ENCODE data around the gene EQTN. TPM values are rescaled to one million over a fixed set of nuclear protein-coding genes. Genes with fewer than 3 reads are reported as not detected.

EQTN gene
- total RNA-seq: 0.32 TPM

DNA sequence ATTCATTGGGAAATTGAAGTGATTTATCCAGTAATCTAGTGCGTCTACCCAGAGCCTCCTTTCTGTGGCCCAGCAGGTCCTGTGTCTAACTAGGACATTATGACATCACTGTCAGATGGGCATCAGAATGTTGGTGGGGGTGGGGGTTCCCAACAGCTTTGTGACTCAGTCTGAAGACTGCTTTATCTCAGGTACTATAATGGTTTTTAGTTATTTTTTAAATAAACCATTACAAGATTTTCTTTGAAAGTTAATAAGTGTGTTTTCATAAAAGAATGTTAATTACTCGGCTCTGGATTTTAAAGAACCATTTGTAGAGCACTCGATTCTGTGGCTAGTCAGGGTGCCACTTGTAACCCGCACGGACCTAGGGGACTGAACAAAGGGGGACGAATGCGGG is at the start of gene EQTN:
TSS of gene EQTN (minus strand) at position 101 of the 400 bp plus-strand sequence. CDS start at position 6, 95 bp downstream.
- DNase-seq (ENCODE audit: low spot score): no peak

DNA sequence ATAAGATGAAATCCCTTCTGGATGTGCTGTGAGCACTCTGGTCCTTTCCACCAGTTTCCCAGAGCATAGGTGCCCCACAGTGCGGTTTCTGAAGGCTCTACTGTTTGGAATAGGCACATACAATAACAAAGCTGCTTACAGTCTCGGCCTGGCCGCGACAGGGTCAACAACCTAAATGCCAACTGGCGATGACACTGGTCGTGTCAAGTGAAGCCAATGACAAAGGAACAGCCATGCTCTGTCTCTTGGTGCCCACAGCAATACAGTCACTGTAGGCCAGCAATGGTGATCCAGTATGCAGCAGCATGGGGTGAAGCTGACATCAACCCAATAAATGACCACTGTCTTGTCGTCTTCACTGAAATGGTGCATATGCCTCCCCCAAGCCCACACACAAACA is 47.8 kb upstream of the EQTN start:
- DNase-seq (ENCODE audit: low spot score): no peak

DNA sequence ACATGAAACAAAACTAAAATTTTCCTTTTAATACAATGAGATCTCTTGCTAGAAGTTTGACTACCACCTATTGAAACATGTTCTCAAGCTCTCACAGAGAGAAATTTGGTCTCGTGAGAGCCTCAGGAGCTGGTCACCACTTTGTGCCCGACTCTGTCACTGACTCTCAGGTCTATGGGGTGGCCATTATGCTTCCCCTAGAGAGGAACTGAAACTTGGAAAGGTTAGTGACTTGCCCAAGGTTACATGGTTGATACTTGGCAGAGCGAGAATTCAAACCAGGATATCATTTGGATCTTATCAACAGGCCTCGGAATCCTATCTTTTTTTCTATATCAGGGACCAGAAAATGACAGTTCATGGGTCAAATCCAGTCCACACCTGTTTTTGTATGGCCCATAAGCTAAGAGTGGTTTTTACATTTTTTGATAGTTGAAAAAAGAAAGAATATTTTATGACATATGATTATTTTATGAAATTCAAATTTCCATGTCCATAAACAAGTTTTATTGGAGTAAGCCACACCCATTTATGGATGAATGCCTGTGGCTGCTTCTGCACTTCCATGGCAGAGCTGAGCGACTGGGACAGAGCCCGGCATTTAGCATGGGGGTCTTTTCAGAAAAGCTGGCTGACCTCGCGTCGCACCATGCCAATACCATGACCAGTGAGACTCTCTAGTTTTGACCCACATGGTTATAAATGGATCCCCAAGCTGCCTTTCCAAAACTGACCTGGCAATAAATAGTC is 44.8 kb upstream of the EQTN start:
- no peak for DNase-seq (ENCODE audit: low spot score)

DNA sequence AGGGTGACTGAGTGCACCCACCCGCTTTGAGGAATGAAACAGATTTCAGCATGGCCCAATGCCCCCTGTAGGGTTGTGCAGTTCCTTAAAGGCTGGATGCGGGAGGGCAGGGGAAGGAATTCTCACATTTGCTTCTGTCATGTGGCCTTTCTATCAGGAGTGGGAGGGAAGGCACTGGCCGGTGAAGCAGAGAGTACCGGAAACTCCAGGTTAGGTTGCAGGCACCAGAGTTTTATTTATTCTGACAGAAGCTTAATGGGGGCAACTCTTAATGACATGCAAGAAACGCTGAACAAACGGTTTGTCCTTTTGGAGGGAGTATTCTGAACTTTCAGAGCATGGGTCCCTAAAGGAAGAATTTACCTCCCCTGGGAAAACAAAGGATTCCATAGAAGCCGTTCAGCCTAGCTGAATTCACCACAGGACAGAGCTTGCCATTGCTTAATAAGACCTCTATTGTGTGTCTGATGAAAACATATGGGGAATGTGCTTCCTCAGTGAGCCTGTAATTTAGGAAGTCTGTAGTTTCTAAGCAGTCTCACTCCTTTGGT is 44.1 kb upstream of the EQTN start:
- DNase-seq (ENCODE audit: low spot score): no peak

DNA sequence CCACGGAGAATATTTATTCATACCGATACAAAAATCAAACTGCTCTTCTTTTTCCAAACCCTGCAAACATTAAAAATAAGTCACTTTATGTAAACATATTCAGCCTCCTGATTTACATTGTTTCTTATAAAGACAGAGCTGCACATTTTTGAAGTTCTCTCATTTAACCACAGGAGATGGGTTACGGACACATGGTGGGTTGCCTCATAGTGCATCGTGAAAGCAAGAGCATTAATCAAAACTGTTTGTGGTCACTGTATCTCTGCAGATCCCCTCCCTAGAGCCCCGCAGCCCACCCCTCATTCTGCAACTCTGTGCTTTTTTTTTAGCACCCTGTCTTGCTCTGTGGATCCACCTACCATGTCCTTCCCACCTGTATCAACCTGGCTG is 43.3 kb upstream of the EQTN start:
- DNase-seq (ENCODE audit: low spot score): no peak

DNA sequence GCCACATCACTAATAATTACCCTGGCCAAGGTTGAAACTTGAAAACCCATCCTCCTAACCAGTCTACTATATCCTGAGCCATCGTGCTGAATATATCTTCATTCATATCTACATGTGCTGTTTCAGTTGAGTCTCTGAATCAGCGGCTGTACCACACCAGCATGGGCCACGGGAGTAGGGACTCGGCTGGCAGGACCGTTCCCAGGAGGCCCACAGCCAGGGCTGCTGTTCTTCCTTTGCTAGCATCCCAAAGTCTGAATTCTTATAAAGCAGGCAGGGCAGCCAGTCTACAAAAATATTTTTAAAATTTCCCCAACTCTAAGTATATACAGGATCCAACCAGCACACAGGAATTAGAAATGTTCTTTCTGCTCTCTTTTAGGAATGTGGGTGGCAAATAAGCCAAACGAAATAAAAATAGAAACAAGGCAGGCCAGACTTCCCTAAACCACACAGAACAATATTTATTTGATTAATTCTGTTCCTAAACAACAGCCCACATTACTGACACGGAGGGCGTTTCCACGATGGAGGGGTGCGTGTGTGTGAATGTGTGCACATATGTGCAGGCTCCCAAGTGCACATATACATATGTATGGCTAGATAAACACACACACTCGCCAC is 42.8 kb upstream of the EQTN start:
- no peak for DNase-seq (ENCODE audit: low spot score)

DNA sequence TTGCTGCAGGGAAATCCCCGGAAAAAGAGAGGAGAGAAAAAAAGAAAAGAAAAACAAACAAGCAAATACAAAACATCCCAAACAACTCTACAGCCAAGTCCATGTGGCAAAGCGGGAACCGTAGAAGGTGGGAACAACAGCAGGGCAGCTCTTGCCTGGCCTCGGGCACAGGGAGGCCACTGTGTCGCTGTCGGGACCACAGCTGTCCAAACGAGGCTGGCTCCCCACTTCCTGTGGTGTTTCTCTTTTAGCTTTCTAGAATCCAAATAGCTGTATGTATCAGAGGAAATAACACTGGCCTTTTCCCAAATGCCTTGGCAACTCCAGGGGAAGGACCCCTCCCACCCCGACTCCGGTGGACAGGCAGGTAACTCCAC is 41.6 kb upstream of the EQTN start:
- no peak for DNase-seq (ENCODE audit: low spot score)

DNA sequence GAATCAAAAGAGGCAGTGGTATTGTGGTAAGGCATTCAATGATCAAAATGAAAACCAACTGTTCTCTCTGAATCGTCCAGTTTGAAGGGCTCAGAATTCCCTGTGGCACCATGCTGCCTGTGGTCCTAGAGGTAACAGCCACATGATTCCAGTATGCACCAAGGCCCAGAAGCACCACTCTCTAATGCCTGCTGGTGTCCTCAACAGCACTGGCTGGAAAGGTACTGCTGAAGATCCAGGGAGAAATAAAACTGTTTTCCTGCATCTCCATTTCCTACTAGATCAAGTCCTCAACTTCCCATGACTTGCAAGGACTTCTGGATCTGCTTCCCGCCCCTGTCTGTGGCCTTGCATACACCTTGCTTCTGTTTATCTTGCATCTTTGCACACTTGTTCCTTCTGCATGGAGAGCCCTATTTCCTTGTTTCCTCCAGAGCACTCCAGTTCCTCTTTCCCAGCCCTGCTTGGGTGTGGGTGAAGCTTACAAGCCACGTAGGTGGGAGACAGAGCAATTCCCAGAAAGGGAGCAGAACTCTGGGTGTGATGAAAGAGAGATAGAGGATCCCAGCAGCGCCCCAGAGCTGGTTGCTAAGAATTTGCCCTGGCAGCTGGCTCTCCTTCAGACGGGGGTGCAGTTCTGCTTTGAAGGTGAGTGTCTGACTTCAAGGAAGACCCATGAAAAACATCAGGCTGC is 41.0 kb upstream of the EQTN start:
- no peak for DNase-seq (ENCODE audit: low spot score)

DNA sequence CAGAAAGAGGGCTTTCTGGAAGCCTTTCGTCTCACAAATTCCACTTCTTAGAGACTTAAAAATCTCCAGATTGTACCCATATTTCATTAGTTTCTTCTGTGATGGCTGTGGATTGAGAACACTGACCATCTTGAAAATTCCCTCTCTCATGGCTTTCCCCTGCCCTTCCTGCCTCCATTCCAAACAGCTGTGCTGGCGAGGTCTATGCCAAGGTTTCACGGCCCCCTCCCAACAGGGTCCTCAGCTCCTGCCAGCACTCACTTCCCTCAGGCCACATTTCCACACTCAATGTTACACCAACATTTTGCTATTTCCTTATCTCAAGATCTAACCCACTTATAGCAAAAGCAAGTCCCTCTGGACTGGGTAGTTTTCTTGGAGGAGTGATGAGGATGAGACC is 40.3 kb upstream of the EQTN start:
- DNase-seq (ENCODE audit: low spot score): no peak

DNA sequence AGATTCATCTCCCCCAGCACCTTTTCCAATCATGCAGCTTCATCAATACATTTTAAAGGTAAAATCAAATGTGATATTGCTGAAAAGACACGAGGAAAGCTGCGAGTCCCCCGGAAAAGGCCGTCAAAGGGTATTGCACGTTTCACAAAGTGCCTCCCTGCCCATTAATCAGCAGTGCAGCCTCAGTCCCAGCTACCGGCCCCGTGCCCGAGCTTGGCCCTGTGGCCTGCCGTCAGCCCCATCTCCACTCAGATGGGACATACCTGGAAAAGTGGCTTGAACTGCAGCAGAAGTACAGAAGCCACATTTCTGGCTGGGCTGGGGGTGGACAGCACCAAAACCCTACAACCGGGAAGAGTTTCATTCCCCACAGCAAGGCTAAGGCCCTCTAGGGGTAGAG is 39.9 kb upstream of the EQTN start:
- DNase-seq (ENCODE audit: low spot score): no peak

DNA sequence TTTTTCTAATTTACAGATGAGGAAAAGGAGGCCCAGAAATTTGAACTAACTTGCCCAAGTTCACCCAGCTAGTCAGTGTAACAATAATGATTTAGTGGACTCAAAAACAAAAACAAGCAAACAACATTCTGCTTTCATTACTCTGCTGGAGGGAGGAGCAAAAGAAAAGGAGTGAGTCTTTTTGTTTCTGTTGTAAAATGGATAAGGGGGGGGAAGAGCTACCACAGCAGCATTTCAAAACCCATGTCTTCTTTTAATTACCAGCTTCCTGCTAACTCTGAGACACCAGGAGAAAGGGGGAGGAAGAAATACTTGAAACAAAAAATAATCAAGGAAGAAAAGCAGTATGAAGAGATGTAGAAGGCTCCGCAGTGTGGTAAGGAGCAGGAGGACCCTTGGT is 39.2 kb upstream of the EQTN start:
- no peak for DNase-seq (ENCODE audit: low spot score)

DNA sequence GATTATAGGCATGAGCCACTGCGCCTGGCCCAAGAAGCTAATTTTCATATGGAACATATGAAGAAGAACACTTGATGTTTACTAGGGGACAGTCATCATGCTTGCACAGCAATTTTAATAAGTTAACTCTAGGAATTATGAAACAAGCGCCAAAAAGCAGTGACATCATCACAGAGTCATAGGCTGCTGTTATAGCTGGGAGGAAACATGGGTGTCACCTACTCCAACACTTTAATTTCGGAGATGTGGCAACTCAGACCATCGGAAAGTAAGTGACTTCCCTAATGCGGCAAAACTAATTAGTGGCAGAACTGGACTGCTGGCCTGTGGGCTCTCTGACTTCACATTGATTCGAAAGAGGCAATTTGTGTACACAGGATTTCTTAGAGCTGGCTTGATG is 38.1 kb upstream of the EQTN start:
- DNase-seq (ENCODE audit: low spot score): no peak

DNA sequence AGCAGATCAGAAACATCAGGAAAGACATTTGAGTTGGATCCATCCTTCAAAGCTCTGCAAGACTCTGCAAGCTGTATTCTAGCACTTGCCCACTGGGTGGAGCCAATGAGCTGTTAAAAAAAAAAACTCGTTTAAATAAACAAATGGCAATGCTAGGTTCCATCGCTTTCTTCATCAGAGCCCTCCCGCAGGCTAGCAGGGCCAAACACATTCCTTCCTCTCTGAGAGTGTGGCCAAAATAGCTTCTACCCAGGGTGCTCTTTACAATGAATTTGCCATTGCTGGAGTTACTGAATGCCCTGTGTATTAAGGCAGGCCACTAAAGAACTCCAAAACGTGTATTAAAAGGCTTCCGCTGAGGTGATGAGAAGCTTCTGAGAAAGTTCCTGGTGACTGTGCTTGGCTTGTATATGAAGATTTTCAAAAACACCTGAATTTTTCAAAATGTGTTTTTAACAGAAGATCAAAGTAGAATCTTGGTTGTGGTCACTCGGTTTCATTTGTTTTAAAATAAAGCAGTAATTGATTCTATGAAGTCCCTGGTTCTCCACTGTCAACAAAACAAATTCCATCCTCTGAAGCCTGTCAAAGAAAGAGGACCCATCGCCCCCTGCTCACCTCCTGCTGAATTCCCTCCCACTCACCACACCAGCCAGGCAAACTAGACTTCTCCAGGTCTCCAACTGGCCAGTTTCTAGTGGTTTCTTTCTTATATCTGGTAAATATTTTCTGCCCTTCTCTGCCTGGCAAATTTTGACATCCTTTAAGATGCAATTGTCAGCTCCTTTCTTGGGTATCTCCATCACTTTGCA is 36.5 kb upstream of the EQTN start:
- DNase-seq (ENCODE audit: low spot score): peak; percentile 61

DNA sequence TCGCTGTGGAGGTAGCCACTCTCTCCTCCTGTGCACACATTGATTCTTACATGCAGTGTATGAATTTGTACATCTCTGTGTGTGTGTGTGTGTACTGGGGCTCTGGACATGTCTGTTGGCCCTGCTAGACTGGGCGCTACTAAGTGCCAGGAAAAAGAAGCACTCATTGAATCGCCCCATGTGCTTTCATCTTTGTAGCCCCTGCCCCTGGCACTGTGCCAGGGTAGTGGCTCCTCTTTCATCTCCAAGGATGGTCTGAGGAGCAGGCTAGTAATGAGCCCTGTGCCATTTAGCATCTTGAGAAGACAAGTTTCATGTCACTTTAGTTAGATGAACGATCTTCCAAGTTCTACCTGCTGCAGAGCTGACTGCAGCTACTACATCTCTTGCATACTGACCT is 34.4 kb upstream of the EQTN start:
- no peak for DNase-seq (ENCODE audit: low spot score)

DNA sequence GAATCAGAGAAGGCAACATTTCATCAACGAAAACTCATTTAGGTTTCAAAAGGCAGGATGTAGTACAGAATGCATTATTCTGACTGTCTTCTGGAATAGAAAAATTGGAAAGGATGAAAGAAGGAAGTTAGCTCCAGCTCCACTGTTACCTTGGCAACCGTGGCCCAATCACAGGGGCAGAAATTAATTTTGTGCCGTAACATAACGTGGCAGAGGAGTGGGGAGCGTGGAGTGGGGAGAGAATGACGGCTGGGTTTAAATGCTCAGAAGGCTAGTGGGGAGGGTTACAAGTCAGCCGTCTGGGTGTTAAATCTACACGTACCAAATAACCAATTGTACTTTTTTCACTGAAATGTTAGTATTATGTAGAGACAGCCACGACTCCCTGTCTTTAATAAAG is 32.3 kb upstream of the EQTN start:
- no peak for DNase-seq (ENCODE audit: low spot score)

DNA sequence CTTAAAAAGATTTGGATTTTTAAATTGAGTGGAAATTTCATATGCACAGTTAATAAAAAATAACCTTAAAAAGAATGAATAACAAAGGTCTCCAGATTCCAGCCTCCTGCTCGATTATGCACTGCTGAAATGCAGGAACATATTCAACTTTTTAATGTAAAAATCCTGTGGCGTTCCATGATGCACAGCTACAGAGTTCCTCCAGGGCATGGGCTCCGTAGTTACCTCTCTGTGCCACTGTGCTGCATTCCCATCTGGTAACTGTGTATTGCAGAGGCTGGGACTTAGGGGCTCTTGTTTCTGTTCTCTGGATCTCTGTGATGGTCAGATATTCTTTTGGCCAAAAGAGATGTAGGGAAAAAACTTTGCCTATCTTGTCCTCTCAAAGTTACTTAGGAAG is 31.5 kb upstream of the EQTN start:
- DNase-seq (ENCODE audit: low spot score): no peak

DNA sequence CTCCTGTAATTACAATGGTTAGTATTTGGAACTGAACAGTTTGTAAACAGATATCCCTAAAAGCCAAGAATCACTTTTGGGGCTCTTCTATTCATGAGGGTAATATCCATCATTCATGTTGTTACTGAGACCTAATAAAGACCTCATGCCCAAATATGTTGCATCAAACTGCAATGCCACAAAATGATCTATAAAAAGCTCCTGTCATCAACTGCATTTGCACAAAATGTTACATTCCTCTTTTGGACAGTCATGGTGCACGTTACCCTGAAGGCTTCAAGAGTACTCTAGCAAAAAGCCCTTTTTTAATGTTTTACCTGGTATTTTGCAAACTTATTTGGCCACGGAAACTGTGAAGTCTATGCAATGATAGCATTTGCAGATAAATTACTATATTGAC is 14.2 kb upstream of the EQTN start:
- no peak for DNase-seq (ENCODE audit: low spot score)

DNA sequence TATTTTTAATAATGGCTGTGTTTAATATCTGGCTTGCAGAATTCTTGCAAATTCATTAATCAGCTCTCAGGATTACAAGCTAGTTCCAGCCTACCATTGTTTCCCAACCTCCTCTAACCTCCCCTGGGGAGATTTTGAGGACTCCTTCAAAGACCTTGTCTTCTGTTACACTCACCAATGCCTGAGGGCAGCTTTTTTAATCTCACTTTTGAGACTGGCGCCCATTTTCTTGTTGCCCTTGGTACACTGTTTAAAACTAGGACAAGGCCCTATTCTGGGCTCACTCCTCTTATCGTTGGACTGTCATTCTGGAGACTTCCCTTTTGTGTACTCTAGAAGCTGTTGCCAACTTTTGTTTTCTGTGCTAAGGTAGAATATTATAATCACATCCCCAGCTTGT is 13.6 kb upstream of the EQTN start:
- no peak for DNase-seq (ENCODE audit: low spot score)

DNA sequence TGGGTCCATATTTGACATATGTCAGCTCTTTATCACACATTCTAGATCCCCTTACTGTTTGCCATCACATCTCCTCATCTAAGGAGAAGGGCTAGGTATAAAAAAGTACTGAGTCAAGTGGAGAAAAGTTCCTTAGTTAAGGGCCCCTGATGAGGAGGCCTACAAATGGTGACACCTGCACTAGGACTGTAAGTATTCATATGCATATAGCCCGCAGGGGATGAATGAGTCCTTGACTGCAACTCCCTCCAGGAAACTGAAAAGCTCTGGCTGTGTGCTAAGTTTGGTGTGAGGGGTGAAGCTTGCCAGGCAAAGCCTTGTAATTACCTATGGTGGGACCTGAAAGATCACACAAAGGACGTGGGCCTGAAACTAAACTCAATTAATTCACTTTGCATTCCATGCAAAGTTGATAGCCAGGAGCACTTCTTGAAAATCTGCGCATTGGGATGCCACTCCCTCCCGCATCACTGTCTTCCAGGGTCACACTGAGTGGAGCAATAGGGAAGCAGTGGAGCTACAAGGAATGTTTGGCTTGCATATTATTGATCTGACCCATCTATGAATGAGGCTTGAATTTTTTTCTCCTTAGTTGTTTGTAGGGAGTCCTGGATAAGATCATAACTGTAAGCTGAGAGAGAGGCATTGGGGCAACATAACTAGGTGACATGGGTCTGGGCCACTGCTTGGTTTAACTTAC is 11.9 kb upstream of the EQTN start:
- DNase-seq (ENCODE audit: low spot score): no peak

DNA sequence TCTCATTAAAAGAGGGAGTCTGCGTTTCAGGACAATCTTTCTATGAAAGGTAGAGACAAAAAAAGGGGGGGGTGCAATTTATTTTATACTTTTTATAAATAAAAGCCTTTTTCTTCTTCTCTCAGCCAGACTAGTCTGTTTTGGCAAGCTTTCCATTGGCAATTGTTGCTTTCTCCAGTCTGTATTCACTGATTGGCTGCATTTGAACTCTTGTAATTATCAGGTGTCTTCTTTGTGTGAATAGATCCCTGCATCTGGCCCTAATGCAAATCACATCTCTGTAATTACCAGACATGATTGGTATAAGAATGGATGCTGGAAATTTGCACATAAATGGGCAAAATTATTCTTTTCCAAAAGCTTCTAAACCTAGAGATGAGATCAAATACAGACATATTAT is 7.6 kb upstream of the EQTN start:
- DNase-seq (ENCODE audit: low spot score): no peak

DNA sequence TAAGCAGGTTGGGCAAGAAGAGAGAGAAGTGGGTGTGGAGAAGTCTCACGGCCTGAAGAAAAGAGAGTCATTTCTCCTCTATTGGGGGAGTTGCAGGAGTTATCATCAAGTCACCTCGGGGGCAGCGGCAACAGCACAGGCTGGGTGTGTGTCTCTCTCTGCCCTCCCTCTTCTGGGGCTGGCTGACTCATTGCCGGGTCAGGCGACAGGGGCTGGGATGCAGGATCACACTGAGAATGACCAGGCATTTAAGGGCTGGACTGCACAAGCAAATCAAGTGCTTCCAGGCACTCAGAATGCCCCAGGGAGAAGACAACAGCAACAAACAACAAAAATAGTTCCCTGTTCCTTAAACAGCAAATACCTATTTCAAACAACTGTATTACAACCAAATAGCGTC is 6.3 kb upstream of the EQTN start:
- DNase-seq (ENCODE audit: low spot score): no peak

DNA sequence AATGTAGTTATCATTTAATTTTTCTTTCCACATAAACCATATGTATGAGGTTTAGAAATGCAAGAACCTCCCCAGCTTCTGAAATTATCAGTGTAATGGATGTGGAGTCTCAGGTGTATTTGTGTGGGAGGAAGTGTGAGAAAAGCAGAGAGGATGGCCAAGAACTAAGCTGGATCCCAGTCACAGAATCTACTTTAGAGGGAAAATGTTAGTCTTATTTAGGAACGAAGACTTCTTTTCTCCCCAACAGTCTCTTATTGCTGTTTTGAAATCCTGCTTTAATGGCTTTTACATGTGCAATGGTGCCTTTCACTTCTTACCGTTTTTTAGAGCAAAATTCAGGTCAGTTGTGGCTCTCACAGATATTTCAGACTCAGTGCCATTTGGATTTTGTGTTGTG is 3.0 kb downstream of the EQTN start:
- no peak for DNase-seq (ENCODE audit: low spot score)

All from mucosa of gallbladder (tissue), 1 donor.